B cell (primary cell): ENCODE measurements around the gene GCAT.

Experiments
- CTCF ChIP-seq: fragments of 200-600 bp; IDR thresholded peaks from one replicate; pipeline ENCODE4 v1.8.0; 2022; ENCODE audit warnings: antibody characterized with exemption, mild to moderate bottlenecking
- EZH2 ChIP-seq: IDR thresholded peaks from 2 replicates; pipeline ENCODE4 v1.6.1; 2012; ENCODE audit warnings: borderline replicate concordance, low read depth, mild to moderate bottlenecking, moderate library complexity, low read length; ENCODE audit not compliant: insufficient read depth, poor library complexity, severe bottlenecking

DNA sequence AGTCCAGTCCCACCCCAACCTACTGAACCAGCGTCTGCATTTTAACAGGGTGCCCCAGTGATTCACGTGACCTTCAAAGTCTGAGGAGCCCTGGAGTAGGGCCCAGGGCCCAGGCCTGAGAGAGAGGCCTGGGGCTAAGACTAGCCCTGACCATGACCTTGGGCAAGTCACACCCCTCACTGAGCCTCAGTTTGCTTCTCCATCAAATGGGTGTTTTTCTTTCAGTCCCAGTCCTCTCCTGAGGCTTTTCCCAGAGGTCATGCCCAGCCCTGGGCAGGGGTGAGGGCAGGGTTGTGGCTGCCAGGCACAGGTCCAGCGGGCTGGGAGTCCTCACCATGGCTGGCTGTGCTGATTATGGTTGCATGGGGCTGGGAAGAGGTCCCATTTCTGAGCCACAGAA lies 33.0 kb upstream of the GCAT start:
- no peak for TF ChIP-seq EZH2
- TF ChIP-seq CTCF: no peak
